HepG2 (cell line): Measurements from ENCODE around the gene DPAGT1. TPM values are rescaled to one million over a fixed set of nuclear protein-coding genes. Genes with fewer than 3 reads are reported as not detected.

ENCODE experiments used
- CREB3 ChIP-seq: sonication (generic); formaldehyde crosslinking; IDR thresholded peaks from 2 replicates; pipeline ENCODE4 v1.5.0; 2020; ENCODE audit warnings: missing genetic modification reagents
- DBP ChIP-seq: sonication (generic); formaldehyde crosslinking; IDR thresholded peaks from 2 replicates; pipeline ENCODE4 v1.4.0; 2020; ENCODE audit warnings: missing genetic modification reagents; ENCODE audit errors: not compliant biosample characterization
- FOXC1 ChIP-seq: sonication (generic); formaldehyde crosslinking; IDR thresholded peaks from 2 replicates; pipeline ENCODE4 v1.8.0; 2022; ENCODE audit warnings: mild to moderate bottlenecking, missing genetic modification reagents, borderline replicate concordance
- KAT7 ChIP-seq: IDR thresholded peaks from 2 replicates; pipeline ENCODE4 v1.6.1; 2018; ENCODE audit warnings: borderline replicate concordance, missing compliant biosample characterization
- KDM3A ChIP-seq: IDR thresholded peaks from 2 replicates; pipeline ENCODE4 v1.6.1; 2018; ENCODE audit warnings: low read depth, missing compliant biosample characterization
- NR2C2 ChIP-seq: sonication (generic); formaldehyde crosslinking; IDR thresholded peaks from 2 replicates; pipeline ENCODE4 v1.4.0; 2020; ENCODE audit warnings: missing genetic modification reagents, mild to moderate bottlenecking, moderate library complexity, borderline replicate concordance
- NR3C1 ChIP-seq: sonication (generic); formaldehyde crosslinking; IDR thresholded peaks from 2 replicates; pipeline ENCODE4 v1.4.0; 2020; ENCODE audit warnings: missing genetic modification reagents
- POLR2G ChIP-seq: fragments of 200-400 bp; formaldehyde crosslinking; IDR thresholded peaks from 2 replicates; pipeline ENCODE4 v1.6.1; 2018; ENCODE audit warnings: mild to moderate bottlenecking, low read depth, low read length, moderate library complexity
- RARA ChIP-seq: IDR thresholded peaks from 2 replicates; pipeline ENCODE4 v1.6.1; 2016; ENCODE audit warnings: missing genetic modification reagents, missing compliant biosample characterization
- RELA ChIP-seq: sonication (generic); formaldehyde crosslinking; IDR thresholded peaks from 2 replicates; pipeline ENCODE4 v1.4.0; 2020; ENCODE audit warnings: missing genetic modification reagents
- SKIL ChIP-seq: sonication (generic); formaldehyde crosslinking; IDR thresholded peaks from 2 replicates; pipeline ENCODE4 v1.8.0; 2022; ENCODE audit warnings: missing genetic modification reagents, mild to moderate bottlenecking, moderate library complexity, borderline replicate concordance
- TEAD2 ChIP-seq: sonication (generic); formaldehyde crosslinking; IDR thresholded peaks from 2 replicates; pipeline ENCODE4 v1.9.0; 2021; ENCODE audit warnings: missing genetic modification reagents
- ZBTB14 ChIP-seq: sonication (generic); formaldehyde crosslinking; IDR thresholded peaks from 2 replicates; pipeline ENCODE4 v1.4.0; 2020; ENCODE audit warnings: missing genetic modification reagents
- ZBTB49 ChIP-seq: sonication (generic); formaldehyde crosslinking; IDR thresholded peaks from 2 replicates; pipeline ENCODE4 v1.4.0; 2020; ENCODE audit warnings: missing genetic modification reagents, borderline replicate concordance
- ZFY ChIP-seq: sonication (generic); formaldehyde crosslinking; IDR thresholded peaks from 2 replicates; pipeline ENCODE4 v1.4.0; 2020; ENCODE audit warnings: missing genetic modification reagents
- ZSCAN9 ChIP-seq: IDR thresholded peaks from 2 replicates; pipeline ENCODE4 v1.6.1; 2016; ENCODE audit warnings: borderline replicate concordance
- polyA plus RNA-seq, 8 experiments: library from polyadenylated mRNA; depleted of rRNA in 3 of 8; stranded (reverse) in 7 of 8; unstranded in 1 of 8; fragments of >200 nt; fragmentation: Illumina TruSeq in 4 of 8; extraction: Trizol in 4 of 8; gene quantifications; 2 replicates each; pipeline versions ENCODE4 v1.2.1 to v1.2.3, GENCODE V29; 2011 to 2016; ENCODE audit warnings: low read depth in 4 of 8, missing spikeins in 1 of 8, mixed read lengths in 1 of 8; ENCODE audit not compliant: insufficient read depth in 1 of 8
- total RNA-seq, 5 experiments: library from RNA; depleted of rRNA; stranded (reverse); fragments of >200 nt; fragmentation: Illumina TruSeq; extraction: Trizol; gene quantifications; 2 replicates each; pipeline ENCODE4 v1.2.3, GENCODE V29; 2016; ENCODE audit warnings: low read depth in 1 of 5

DPAGT1 gene
- total and polyA plus RNA-seq, 2 of the 13 experiments (the other 11 are each of a cell fraction or from before 2014, with no cell fraction given): 37.6 to 70.7 TPM

GRCh38 chr11:119106564-119107537 is 5.2 kb upstream of the DPAGT1 start, which contains the start of gene C2CD2L (continued):
- peak; percentile 53; the same call in 1 of the 2 replicates for TF ChIP-seq NR2C2 (CRISPR knock-in tag)
- no peak for TF ChIP-seq TEAD2 (CRISPR knock-in tag)
- no peak for TF ChIP-seq ZBTB14 (CRISPR knock-in tag)
- no peak for TF ChIP-seq ZSCAN9
- peak; percentile 66; the same call in 1 of the 2 replicates for TF ChIP-seq KAT7
- TF ChIP-seq RARA (CRISPR knock-in tag): 0 out of 2 replicates have a peak, but pooled peaks have one; percentile 5
- TF ChIP-seq CREB3 (CRISPR knock-in tag): peak; percentile 43; the same call in 1 of the 2 replicates
- TF ChIP-seq POLR2G: peak; percentile 51; the same call in 1 of the 2 replicates
- TF ChIP-seq DBP: no peak
- no peak for TF ChIP-seq SKIL (CRISPR knock-in tag)
- no peak for TF ChIP-seq KDM3A (CRISPR knock-in tag)
- TF ChIP-seq RELA (CRISPR knock-in tag): no peak
- no peak for TF ChIP-seq NR3C1
- TF ChIP-seq FOXC1 (CRISPR knock-in tag): no peak; the same call in 1 of the 2 replicates
- no peak for TF ChIP-seq ZBTB49
- TF ChIP-seq ZFY (CRISPR knock-in tag): peak; percentile 57
